NT2/D1 (cell line): ENCODE results near the gene SHC3.
A peak's percentile ranks its signal among the peaks of the same experiment; 100 is the strongest.

Experiments used
- DNase-seq: peaks from one replicate; pipeline ENCODE4 v3.0.0-alpha.2; 2011; ENCODE audit warnings: low read depth, low spot score
- H3K27me3 ChIP-seq: 2 replicates; pipeline ENCODE4 v1.6.0; 2011; ENCODE audit warnings: mild to moderate bottlenecking; ENCODE audit not compliant: insufficient read length, insufficient read depth
- H3K36me3 ChIP-seq: 2 replicates; pipeline ENCODE4 v1.6.1; 2011; ENCODE audit warnings: mild to moderate bottlenecking, low read length, mixed read lengths; ENCODE audit not compliant: insufficient read depth, insufficient read length
- H3K4me1 ChIP-seq: 2 replicates; pipeline ENCODE4 v1.5.1; 2011; ENCODE audit not compliant: insufficient read depth, insufficient read length
- H3K4me3 ChIP-seq: 2 replicates; pipeline ENCODE4 v1.5.1; 2011; ENCODE audit warnings: low read depth; ENCODE audit not compliant: insufficient read length
- H3K9ac ChIP-seq: 2 replicates; pipeline ENCODE4 v1.6.0; 2011; ENCODE audit warnings: low read depth; ENCODE audit not compliant: insufficient read length
- H3K9me3 ChIP-seq: 2 replicates; pipeline ENCODE4 v1.5.1; 2011; ENCODE audit warnings: mild to moderate bottlenecking, low read length; ENCODE audit not compliant: insufficient read depth
- SUZ12 ChIP-seq: IDR thresholded peaks from 2 replicates; pipeline ENCODE4 v1.6.1; 2011; ENCODE audit not compliant: insufficient read length, insufficient read depth; ENCODE audit errors: extremely low read depth
- YY1 ChIP-seq: IDR thresholded peaks from 2 replicates; pipeline ENCODE4 v1.6.1; 2011; ENCODE audit not compliant: insufficient read length, insufficient read depth
- ZNF274 ChIP-seq: IDR thresholded peaks from 2 replicates; pipeline ENCODE4 v1.6.1; 2011; ENCODE audit warnings: mild to moderate bottlenecking, low read depth, low read length

SHC3 gene

GRCh38 chr9:88980740-88981203 is 197.8 kb downstream of the SHC3 start:
- Histone ChIP-seq H3K27me3 (no peaks in the 10 kb centered on the region), H3K4me1 (no peaks in the 10 kb centered on the region), H3K4me3 (no peak overlapping the region), H3K9me3 (peaks cover 35% of the 10 kb centered on the region; the same call in 1 of the 2 replicates), H3K36me3 (no peaks in the 10 kb centered on the region), H3K9ac (no peak overlapping the region)
- no peak for DNase-seq
- TF ChIP-seq YY1: no peak
- TF ChIP-seq SUZ12: no peak
- no peak for TF ChIP-seq ZNF274

GRCh38 chr9:88979791-88980190 is 198.8 kb downstream of the SHC3 start:
- Histone ChIP-seq H3K4me3 (no peak overlapping the region), H3K36me3 (no peaks in the 10 kb centered on the region), H3K9ac (no peak overlapping the region), H3K4me1 (no peaks in the 10 kb centered on the region), H3K9me3 (peaks cover 35% of the 10 kb centered on the region; the same call in 1 of the 2 replicates), H3K27me3 (no peaks in the 10 kb centered on the region)
- TF ChIP-seq YY1: no peak
- TF ChIP-seq ZNF274: no peak
- TF ChIP-seq SUZ12: no peak
- DNase-seq: no peak

- no peak for TF ChIP-seq YY1
- no peak for TF ChIP-seq SUZ12
- no peak for TF ChIP-seq ZNF274
- Histone ChIP-seq H3K36me3 (no peaks in the 10 kb centered on the region), H3K27me3 (no peaks in the 10 kb centered on the region), H3K9ac (no peak overlapping the region), H3K4me3 (no peak overlapping the region), H3K4me1 (no peaks in the 10 kb centered on the region), H3K9me3 (peaks cover 35% of the 10 kb centered on the region; the same call in 1 of the 2 replicates)
- no peak for DNase-seq
Observed at GRCh38 chr9:88979021-88979420, 199.6 kb downstream of the SHC3 start.

- no peak for TF ChIP-seq YY1
- no peak for TF ChIP-seq SUZ12
- no peak for TF ChIP-seq ZNF274
- Histone ChIP-seq H3K9ac (no peak overlapping the region), H3K36me3 (no peaks in the 10 kb centered on the region), H3K27me3 (no peaks in the 10 kb centered on the region), H3K4me1 (peaks cover 6% of the 10 kb centered on the region), H3K4me3 (no peak overlapping the region), H3K9me3 (peaks cover 35% of the 10 kb centered on the region; the same call in 1 of the 2 replicates)
- DNase-seq: peak; percentile 20
Observed at GRCh38 chr9:88978034-88978433, 200.6 kb downstream of the SHC3 start.

GRCh38 chr9:88976890-88977257 is 201.7 kb downstream of the SHC3 start:
- H3K27me3 ChIP-seq: no peaks in the 10 kb centered on the region
- DNase-seq: no peak
- TF ChIP-seq SUZ12 (no peak), ZNF274 (no peak), YY1 (no peak)
- no peaks in the 10 kb centered on the region for H3K36me3 ChIP-seq
- peaks cover 6% of the 10 kb centered on the region for H3K4me1 ChIP-seq
- peaks cover 28% of the 10 kb centered on the region; the same call in 1 of the 2 replicates for H3K9me3 ChIP-seq
- H3K4me3 ChIP-seq: no peak overlapping the region
- H3K9ac ChIP-seq: no peak overlapping the region

GRCh38 chr9:88975966-88976889 is 202.4 kb downstream of the SHC3 start:
- H3K4me3 ChIP-seq: no peak overlapping the region
- H3K9ac ChIP-seq: no peak overlapping the region
- no peaks in the 10 kb centered on the region for H3K36me3 ChIP-seq
- H3K27me3 ChIP-seq: no peaks in the 10 kb centered on the region
- peaks cover 6% of the 10 kb centered on the region for H3K4me1 ChIP-seq
- H3K9me3 ChIP-seq: peaks cover 22% of the 10 kb centered on the region; the same call in 1 of the 2 replicates
- TF ChIP-seq SUZ12: no peak
- TF ChIP-seq YY1: no peak
- TF ChIP-seq ZNF274: no peak
- DNase-seq: no peak

- H3K9me3 ChIP-seq: peaks cover 9% of the 10 kb centered on the region; the same call in 1 of the 2 replicates
- H3K27me3 ChIP-seq: no peaks in the 10 kb centered on the region
- H3K4me3 ChIP-seq: no peak overlapping the region
- no peak for TF ChIP-seq YY1
- TF ChIP-seq ZNF274: no peak
- TF ChIP-seq SUZ12: no peak
- no peak for DNase-seq
- H3K36me3 ChIP-seq: no peaks in the 10 kb centered on the region
- H3K9ac ChIP-seq: no peak overlapping the region
- peaks cover 6% of the 10 kb centered on the region for H3K4me1 ChIP-seq
Observed at GRCh38 chr9:88974641-88975040, 204.0 kb downstream of the SHC3 start.

GRCh38 chr9:88973281-88974045 is 205.2 kb downstream of the SHC3 start:
- DNase-seq: no peak
- Histone ChIP-seq H3K9ac (no peak overlapping the region), H3K36me3 (no peaks in the 10 kb centered on the region), H3K4me3 (no peak overlapping the region), H3K4me1 (peaks cover 6% of the 10 kb centered on the region), H3K9me3 (no peaks in the 10 kb centered on the region), H3K27me3 (no peaks in the 10 kb centered on the region)
- no peak for TF ChIP-seq ZNF274
